Measurements from ENCODE around the gene ABHD6. TPM values are rescaled to one million over a fixed set of nuclear protein-coding genes. Genes with fewer than 3 reads are reported as not detected.

Gene ABHD6
- total RNA-seq, 1 donor from 2014 or later: 6.9 TPM

- peaks cover 0 to 2% of the 10 kb centered on the region in 2 donors for H3K4me1 ChIP-seq
- TF ChIP-seq, protein P1, sequence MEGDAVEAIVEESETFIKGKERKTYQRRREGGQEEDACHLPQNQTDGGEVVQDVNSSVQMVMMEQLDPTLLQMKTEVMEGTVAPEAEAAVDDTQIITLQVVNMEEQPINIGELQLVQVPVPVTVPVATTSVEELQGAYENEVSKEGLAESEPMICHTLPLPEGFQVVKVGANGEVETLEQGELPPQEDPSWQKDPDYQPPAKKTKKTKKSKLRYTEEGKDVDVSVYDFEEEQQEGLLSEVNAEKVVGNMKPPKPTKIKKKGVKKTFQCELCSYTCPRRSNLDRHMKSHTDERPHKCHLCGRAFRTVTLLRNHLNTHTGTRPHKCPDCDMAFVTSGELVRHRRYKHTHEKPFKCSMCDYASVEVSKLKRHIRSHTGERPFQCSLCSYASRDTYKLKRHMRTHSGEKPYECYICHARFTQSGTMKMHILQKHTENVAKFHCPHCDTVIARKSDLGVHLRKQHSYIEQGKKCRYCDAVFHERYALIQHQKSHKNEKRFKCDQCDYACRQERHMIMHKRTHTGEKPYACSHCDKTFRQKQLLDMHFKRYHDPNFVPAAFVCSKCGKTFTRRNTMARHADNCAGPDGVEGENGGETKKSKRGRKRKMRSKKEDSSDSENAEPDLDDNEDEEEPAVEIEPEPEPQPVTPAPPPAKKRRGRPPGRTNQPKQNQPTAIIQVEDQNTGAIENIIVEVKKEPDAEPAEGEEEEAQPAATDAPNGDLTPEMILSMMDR (IDR thresholded peaks at IDR 0.05): no peak
- H3K27ac ChIP-seq: no peak overlapping the region
- DNase-seq (ENCODE audit: low spot score in 2 of 2): no peak
- intact Hi-C loops (cut with DNase I): no loop called here
- no peaks in the 10 kb centered on the region for H3K27me3 ChIP-seq
- no peaks in the 10 kb centered on the region for H3K9me3 ChIP-seq
- H3K36me3 ChIP-seq: no peaks in the 10 kb centered on the region
- H3K4me3 ChIP-seq: no peak overlapping the region
Measured at GRCh38 chr3:58231666-58232065, 5.9 kb upstream of the ABHD6 start.

DNA sequence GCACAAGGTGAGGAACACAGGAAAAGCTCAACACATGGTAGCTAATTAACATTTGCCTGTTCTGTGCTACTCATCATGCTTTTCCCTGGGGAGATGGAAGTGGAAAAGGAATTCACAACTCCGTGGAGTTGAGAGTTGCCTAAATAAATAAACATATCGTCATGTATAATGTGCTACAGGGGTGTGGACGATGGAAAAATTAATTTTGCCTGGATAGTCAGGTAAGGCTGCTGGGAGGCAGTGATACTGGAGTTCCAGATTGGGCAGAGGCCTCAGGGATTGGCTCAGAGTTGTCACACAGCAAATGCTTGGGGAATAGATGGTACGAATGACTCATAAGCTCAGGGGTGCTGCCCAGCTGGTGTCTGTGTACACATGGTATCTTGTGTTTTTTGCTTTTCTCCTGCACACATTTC is 3.1 kb upstream of the ABHD6 start:
- Histone ChIP-seq H3K9me3 (no peaks in the 10 kb centered on the region), H3K4me1 (peaks cover 0 to 2% of the 10 kb centered on the region in 2 donors), H3K36me3 (no peaks in the 10 kb centered on the region), H3K4me3 (no peak overlapping the region), H3K27ac (no peak overlapping the region), H3K27me3 (no peaks in the 10 kb centered on the region)
- peak in 1 of 2 donors; percentile 39 for DNase-seq (ENCODE audit: low spot score in 2 of 2)
- TF ChIP-seq, protein P1 (IDR thresholded peaks at IDR 0.05): no peak
- intact Hi-C loops (cut with DNase I): no loop called here

- no peaks in the 10 kb centered on the region for H3K9me3 ChIP-seq
- TF ChIP-seq, protein P1 (IDR thresholded peaks at IDR 0.05): no peak
- intact Hi-C loops (cut with DNase I): no loop called here
- peak in 1 of 2 donors; percentile 35 for DNase-seq (ENCODE audit: low spot score in 2 of 2)
- no peak overlapping the region for H3K27ac ChIP-seq
- H3K27me3 ChIP-seq: no peaks in the 10 kb centered on the region
- peaks cover 0 to 2% of the 10 kb centered on the region in 2 donors for H3K4me1 ChIP-seq
- H3K4me3 ChIP-seq: no peak overlapping the region
- no peaks in the 10 kb centered on the region for H3K36me3 ChIP-seq
Measured at GRCh38 chr3:58235970-58236369, 1.6 kb upstream of the ABHD6 start.

DNA sequence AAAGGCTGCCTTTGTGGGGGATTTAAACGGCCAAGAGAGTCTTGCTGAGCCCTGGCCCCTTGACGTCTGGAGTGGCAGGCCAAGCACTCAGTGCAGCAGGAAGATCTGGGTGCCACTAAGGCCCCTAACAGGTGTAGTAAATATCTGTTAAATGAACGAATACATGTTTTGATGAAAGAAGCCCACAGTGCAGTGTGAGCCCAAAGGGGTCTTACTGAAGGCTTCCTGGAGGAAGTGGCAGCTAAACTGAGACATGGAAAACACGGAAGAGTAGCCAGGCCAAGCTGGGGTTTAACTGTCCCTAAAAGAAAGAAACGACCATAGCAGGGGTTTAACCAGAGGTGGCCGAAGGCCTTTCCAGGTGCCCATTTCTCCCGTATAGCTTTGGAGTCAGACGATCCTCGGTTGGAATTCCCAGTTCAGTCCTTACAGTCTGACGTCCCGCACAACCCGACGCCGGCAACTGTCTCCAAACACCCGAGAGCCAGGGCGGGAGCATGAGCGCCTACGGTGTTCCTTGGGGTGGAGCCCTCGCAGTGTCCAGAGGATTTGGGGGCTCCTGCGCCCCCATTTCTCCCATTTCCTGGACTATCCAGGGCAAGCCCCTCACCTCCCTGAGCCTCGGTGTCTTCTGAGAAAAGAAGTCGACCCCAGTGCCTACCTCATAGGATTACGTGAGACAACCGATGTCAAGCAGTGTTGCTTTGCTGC is 910 bp upstream of the ABHD6 start:
- peaks cover 0 to 2% of the 10 kb centered on the region in 2 donors for H3K4me1 ChIP-seq
- intact Hi-C loops (cut with DNase I): loop anchor here (1.0 kb wide), 2 partner anchors 19 to 70 kb away; partner anchors contain the start of genes HTD2 and RPP14
- no peaks in the 10 kb centered on the region for H3K27me3 ChIP-seq
- no peaks in the 10 kb centered on the region for H3K9me3 ChIP-seq
- peak overlapping the region; percentile 60 to 69 for H3K27ac ChIP-seq
- H3K4me3 ChIP-seq: peak overlapping the region; percentile 80 to 81
- DNase-seq (ENCODE audit: low spot score in 2 of 2): peak in 1 of 2 donors; percentile 62
- no peaks in the 10 kb centered on the region for H3K36me3 ChIP-seq
- TF ChIP-seq, protein P1 (IDR thresholded peaks at IDR 0.05): no peak

DNA sequence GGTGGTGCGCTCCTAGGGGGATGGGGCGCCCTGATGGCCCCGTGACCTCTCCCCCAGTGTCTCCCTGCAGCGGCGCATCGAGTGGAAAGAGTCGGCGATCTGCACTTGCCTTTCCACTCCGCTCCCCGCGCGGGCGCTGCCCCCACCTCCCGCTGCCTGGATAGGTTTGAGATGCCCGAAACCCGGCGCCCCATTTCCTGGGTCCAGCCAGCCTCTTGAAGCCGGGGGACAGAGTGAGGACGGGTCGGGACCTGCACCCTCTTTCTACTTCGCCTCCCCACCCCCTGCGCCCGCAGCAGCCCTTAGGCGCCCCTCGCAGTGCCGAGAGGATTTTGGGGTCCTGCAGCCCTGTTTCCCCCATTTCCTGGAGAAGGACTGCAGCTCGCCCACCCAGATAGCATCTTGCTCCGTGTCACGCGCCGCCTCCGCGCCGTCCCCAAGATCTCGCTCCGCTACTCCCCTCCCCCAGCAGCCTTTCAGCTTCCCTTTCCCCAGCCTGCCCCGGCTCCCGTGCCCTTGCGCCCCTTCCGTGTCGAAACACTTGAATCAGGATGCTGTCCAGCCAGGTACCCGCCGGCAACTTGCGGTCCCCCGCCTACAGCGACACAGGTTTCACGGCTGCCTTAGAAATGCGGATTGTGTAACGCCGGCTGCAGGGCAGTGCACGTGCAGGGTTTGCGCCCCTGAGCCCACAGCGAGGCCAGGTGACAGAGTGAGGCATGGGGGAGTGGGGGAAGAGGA is 519 bp downstream of the ABHD6 start:
- intact Hi-C loops (cut with DNase I): loop anchor here (1.0 kb wide), 2 partner anchors 21 to 68 kb away; partner anchors contain the start of genes HTD2 and RPP14
- Histone ChIP-seq H3K27ac (peak overlapping the region; percentile 47 to 60), H3K4me3 (peak overlapping the region; percentile 80 to 81), H3K9me3 (no peaks in the 10 kb centered on the region), H3K4me1 (peaks cover 0 to 2% of the 10 kb centered on the region in 2 donors), H3K27me3 (no peaks in the 10 kb centered on the region), H3K36me3 (no peaks in the 10 kb centered on the region)
- TF ChIP-seq, protein P1 (IDR thresholded peaks at IDR 0.05): no peak
- peak; percentile 16 to 83 for DNase-seq (ENCODE audit: low spot score in 2 of 2)

All from ascending aorta (tissue), 2 donors.